ENCODE results near the gene PPM1H.
"Not testable (repeated sequence)": the region's sequence is repeated elsewhere in the genome, so short reads cannot be mapped to it uniquely, and the experiment has no call there.

The PPM1H gene

GRCh38 chr12:62888454-62889110, 46.4 kb downstream of the PPM1H start:
- WGBS, 2 donors (ENCODE audit: extremely low coverage in 2 of 2, insufficient read length in 2 of 2, insufficient replicate concordance in 1 of 2) = no CpG with 5 or more reads among the region's 6 CpGs
- Histone ChIP-seq H2BK12ac (ENCODE audit: low read length) (no peak overlapping the region), H3K27me3 (ENCODE audit: control insufficient read depth in 3 of 3, insufficient read depth in 3 of 3, low read depth in 1 of 3, low read length in 3 of 3) (no peaks in the 10 kb centered on the region), H3K9ac (ENCODE audit: low read depth, low read length, poor library complexity) (no peak overlapping the region), H2BK120ac (ENCODE audit: low read depth, low read length) (no peak overlapping the region), H4K91ac (ENCODE audit: low read depth, low read length, poor library complexity) (no peak overlapping the region), H3K18ac (ENCODE audit: low read length) (no peak overlapping the region), H2BK5ac (ENCODE audit: low read length) (no peak overlapping the region), H4K8ac (ENCODE audit: low read depth, low read length) (no peak overlapping the region), H3K9me3 (replicated peaks in 1 of 2; ENCODE audit: control insufficient read depth in 2 of 2, insufficient read depth in 1 of 2, low read depth in 1 of 2, low read length in 2 of 2) (peaks cover 1 to 5% of the 10 kb centered on the region in 2 donors), H2BK15ac (ENCODE audit: low read length) (no peak overlapping the region), H2AK5ac (ENCODE audit: low read depth, low read length) (no peak overlapping the region), H2AFZ (ENCODE audit: low read length) (no peak overlapping the region), H3K4me1 (ENCODE audit: control insufficient read depth in 2 of 2, insufficient read depth in 1 of 2, low read depth in 1 of 2, low read length in 2 of 2) (no peaks in the 10 kb centered on the region), H3K23ac (ENCODE audit: low read depth, low read length, poor library complexity) (no peak overlapping the region), H3K36me3 (replicated peaks in 1 of 2; ENCODE audit: control insufficient read depth in 2 of 2, insufficient read depth in 2 of 2, low read length in 2 of 2) (no peaks in the 10 kb centered on the region), H3K27ac (replicated peaks; ENCODE audit: low read length) (no peak overlapping the region), H3K79me1 (ENCODE audit: low read depth, low read length) (no peaks in the 10 kb centered on the region), H3K4ac (ENCODE audit: low read length) (no peak overlapping the region), H3K4me2 (ENCODE audit: insufficient read depth, low read length, poor library complexity, severe bottlenecking) (no peak overlapping the region), H3K14ac (ENCODE audit: low read length) (no peak overlapping the region), H3K4me3 (ENCODE audit: low read length in 2 of 2) (no peak overlapping the region)
- DNase-seq (ENCODE audit: low spot score) = no peak

- no peaks in the 10 kb centered on the region for H3K79me1 ChIP-seq (ENCODE audit: low read depth, low read length)
- WGBS, 2 donors (ENCODE audit: extremely low coverage in 2 of 2, insufficient read length in 2 of 2, insufficient replicate concordance in 1 of 2) = no CpG with 5 or more reads among the region's 6 CpGs
- H3K27me3 ChIP-seq (ENCODE audit: control insufficient read depth in 3 of 3, insufficient read depth in 3 of 3, low read depth in 1 of 3, low read length in 3 of 3) = no peaks in the 10 kb centered on the region
- no peak overlapping the region for H3K14ac ChIP-seq (ENCODE audit: low read length)
- no peak for DNase-seq (ENCODE audit: low spot score)
- H2BK120ac ChIP-seq (ENCODE audit: low read depth, low read length) = no peak overlapping the region
- no peak overlapping the region for H3K27ac ChIP-seq (replicated peaks; ENCODE audit: low read length)
- H2BK12ac ChIP-seq (ENCODE audit: low read length) = no peak overlapping the region
- H4K8ac ChIP-seq (ENCODE audit: low read depth, low read length) = no peak overlapping the region
- no peak overlapping the region for H2AK5ac ChIP-seq (ENCODE audit: low read depth, low read length)
- no peak overlapping the region for H3K4ac ChIP-seq (ENCODE audit: low read length)
- H2BK5ac ChIP-seq (ENCODE audit: low read length) = no peak overlapping the region
- H3K23ac ChIP-seq (ENCODE audit: low read depth, low read length, poor library complexity) = no peak overlapping the region
- peak overlapping the region; percentile 25 for H2AFZ ChIP-seq (ENCODE audit: low read length)
- H3K4me1 ChIP-seq (ENCODE audit: control insufficient read depth in 2 of 2, insufficient read depth in 1 of 2, low read depth in 1 of 2, low read length in 2 of 2) = no peaks in the 10 kb centered on the region
- H3K4me3 ChIP-seq (ENCODE audit: low read length in 2 of 2) = no peak overlapping the region
- H2BK15ac ChIP-seq (ENCODE audit: low read length) = no peak overlapping the region
- no peak overlapping the region for H3K4me2 ChIP-seq (ENCODE audit: insufficient read depth, low read length, poor library complexity, severe bottlenecking)
- H3K9me3 ChIP-seq (replicated peaks in 1 of 2; ENCODE audit: control insufficient read depth in 2 of 2, insufficient read depth in 1 of 2, low read depth in 1 of 2, low read length in 2 of 2) = peaks cover 3 to 5% of the 10 kb centered on the region in 2 donors
- no peak overlapping the region for H3K18ac ChIP-seq (ENCODE audit: low read length)
- H3K9ac ChIP-seq (ENCODE audit: low read depth, low read length, poor library complexity) = no peak overlapping the region
- no peak overlapping the region for H4K91ac ChIP-seq (ENCODE audit: low read depth, low read length, poor library complexity)
- no peaks in the 10 kb centered on the region for H3K36me3 ChIP-seq (replicated peaks in 1 of 2; ENCODE audit: control insufficient read depth in 2 of 2, insufficient read depth in 2 of 2, low read length in 2 of 2)
Measured at GRCh38 chr12:62886796-62887195, 48.2 kb downstream of the PPM1H start.

- no peak overlapping the region for H3K9ac ChIP-seq (ENCODE audit: low read depth, low read length, poor library complexity)
- no peak overlapping the region for H2BK5ac ChIP-seq (ENCODE audit: low read length)
- no peak overlapping the region for H3K27ac ChIP-seq (replicated peaks; ENCODE audit: low read length)
- H2BK12ac ChIP-seq (ENCODE audit: low read length) = no peak overlapping the region
- H3K36me3 ChIP-seq (replicated peaks in 1 of 2; ENCODE audit: control insufficient read depth in 2 of 2, insufficient read depth in 2 of 2, low read length in 2 of 2) = no peaks in the 10 kb centered on the region
- no peak overlapping the region for H2AK5ac ChIP-seq (ENCODE audit: low read depth, low read length)
- H4K91ac ChIP-seq (ENCODE audit: low read depth, low read length, poor library complexity) = no peak overlapping the region
- H3K4me2 ChIP-seq (ENCODE audit: insufficient read depth, low read length, poor library complexity, severe bottlenecking) = no peak overlapping the region
- H3K27me3 ChIP-seq (ENCODE audit: control insufficient read depth in 3 of 3, insufficient read depth in 3 of 3, low read depth in 1 of 3, low read length in 3 of 3) = no peaks in the 10 kb centered on the region
- no peaks in the 10 kb centered on the region for H3K79me1 ChIP-seq (ENCODE audit: low read depth, low read length)
- no peak overlapping the region for H4K8ac ChIP-seq (ENCODE audit: low read depth, low read length)
- H3K4me1 ChIP-seq (ENCODE audit: control insufficient read depth in 2 of 2, insufficient read depth in 1 of 2, low read depth in 1 of 2, low read length in 2 of 2) = no peaks in the 10 kb centered on the region
- H3K23ac ChIP-seq (ENCODE audit: low read depth, low read length, poor library complexity) = no peak overlapping the region
- no peak overlapping the region for H2BK120ac ChIP-seq (ENCODE audit: low read depth, low read length)
- H3K14ac ChIP-seq (ENCODE audit: low read length) = no peak overlapping the region
- H2BK15ac ChIP-seq (ENCODE audit: low read length) = no peak overlapping the region
- no peak overlapping the region for H3K4me3 ChIP-seq (ENCODE audit: low read length in 2 of 2)
- H2AFZ ChIP-seq (ENCODE audit: low read length) = no peak overlapping the region
- H3K18ac ChIP-seq (ENCODE audit: low read length) = no peak overlapping the region
- peaks cover 3 to 5% of the 10 kb centered on the region in 2 donors for H3K9me3 ChIP-seq (replicated peaks in 1 of 2; ENCODE audit: control insufficient read depth in 2 of 2, insufficient read depth in 1 of 2, low read depth in 1 of 2, low read length in 2 of 2)
- H3K4ac ChIP-seq (ENCODE audit: low read length) = no peak overlapping the region
- no peak for DNase-seq (ENCODE audit: low spot score)
Measured at GRCh38 chr12:62885242-62885641, 49.7 kb downstream of the PPM1H start.

GRCh38 chr12:62884832-62885231, 50.1 kb downstream of the PPM1H start:
- DNase-seq (ENCODE audit: low spot score); H3K14ac ChIP-seq (ENCODE audit: low read length): not testable (repeated sequence)
- no CpG with 5 or more reads among the region's 5 CpGs for whole genome bisulfite sequencing, 2 donors (ENCODE audit: extremely low coverage in 2 of 2, insufficient read length in 2 of 2, insufficient replicate concordance in 1 of 2)

More at GRCh38 chr12:62884832-62885231, 50.1 kb downstream of the PPM1H start:
- H3K18ac ChIP-seq (ENCODE audit: low read length); H3K23ac ChIP-seq (ENCODE audit: low read depth, low read length, poor library complexity); H3K9me3 ChIP-seq (replicated peaks in 1 of 2; ENCODE audit: control insufficient read depth in 2 of 2, insufficient read depth in 1 of 2, low read depth in 1 of 2, low read length in 2 of 2); H2BK120ac ChIP-seq (ENCODE audit: low read depth, low read length); H4K8ac ChIP-seq (ENCODE audit: low read depth, low read length); H3K4me2 ChIP-seq (ENCODE audit: insufficient read depth, low read length, poor library complexity, severe bottlenecking); H2BK15ac ChIP-seq (ENCODE audit: low read length); H3K36me3 ChIP-seq (replicated peaks in 1 of 2; ENCODE audit: control insufficient read depth in 2 of 2, insufficient read depth in 2 of 2, low read length in 2 of 2); H3K27ac ChIP-seq (replicated peaks; ENCODE audit: low read length); H3K27me3 ChIP-seq (ENCODE audit: control insufficient read depth in 3 of 3, insufficient read depth in 3 of 3, low read depth in 1 of 3, low read length in 3 of 3); H2AFZ ChIP-seq (ENCODE audit: low read length); H2AK5ac ChIP-seq (ENCODE audit: low read depth, low read length); H3K9ac ChIP-seq (ENCODE audit: low read depth, low read length, poor library complexity); H4K91ac ChIP-seq (ENCODE audit: low read depth, low read length, poor library complexity); H3K79me1 ChIP-seq (ENCODE audit: low read depth, low read length); H3K4ac ChIP-seq (ENCODE audit: low read length); H2BK5ac ChIP-seq (ENCODE audit: low read length); H3K4me3 ChIP-seq (ENCODE audit: low read length in 2 of 2); H3K4me1 ChIP-seq (ENCODE audit: control insufficient read depth in 2 of 2, insufficient read depth in 1 of 2, low read depth in 1 of 2, low read length in 2 of 2); H2BK12ac ChIP-seq (ENCODE audit: low read length): not testable (repeated sequence)

Data from neuronal stem cell (in vitro differentiated cells).